ENCODE measurements around the gene TPTE2.
"Not testable (repeated sequence)": the region's sequence is repeated elsewhere in the genome, so short reads cannot be mapped to it uniquely, and the experiment has no call there.

TPTE2 gene

GRCh38 chr13:19586904-19587634 lies 25.7 kb upstream of the TPTE2 start:
- Mint-ChIP-seq H3K9me3 (peaks cover 16% of the 10 kb centered on the region in 2 donors), H3K4me3 (peak overlapping the region; percentile 85 to 86)
- peak; percentile 80 to 90 for DNase-seq

GRCh38 chr13:19581675-19582074 lies 20.3 kb upstream of the TPTE2 start:
- ATAC-seq, result peak; percentile 50
- peaks cover 9% of the 10 kb centered on the region for H3K4me1 Mint-ChIP-seq
- no peak overlapping the region for H3K4me3 Mint-ChIP-seq
- no peaks in the 10 kb centered on the region for H3K27me3 Mint-ChIP-seq
- DNase-seq, result no peak
- no peak overlapping the region for H3K27ac Mint-ChIP-seq
- peaks cover 16 to 22% of the 10 kb centered on the region in 2 donors for H3K9me3 Mint-ChIP-seq

More at GRCh38 chr13:19586904-19587634, 25.7 kb upstream of the TPTE2 start:
- peaks cover 24% of the 10 kb centered on the region for H3K4me1 Mint-ChIP-seq
- peak; percentile 93 for ATAC-seq
- peak overlapping the region; percentile 75 to 93 for H3K27ac Mint-ChIP-seq
- H3K27me3 Mint-ChIP-seq, result no peaks in the 10 kb centered on the region

- ATAC-seq (no peak), DNase-seq (no peak)
- Mint-ChIP-seq H3K27me3 (no peaks in the 10 kb centered on the region), H3K4me1 (no peaks in the 10 kb centered on the region), H3K27ac (no peak overlapping the region), H3K9me3 (peaks cover 0 to 3% of the 10 kb centered on the region in 2 donors), H3K4me3 (no peak overlapping the region)
These were observed 13.9 kb upstream of the TPTE2 start for GRCh38 chr13:19575230-19575629.

- H3K27me3 Mint-ChIP-seq, result no peaks in the 10 kb centered on the region
- no peak overlapping the region for H3K4me3 Mint-ChIP-seq
- DNase-seq (no peak), ATAC-seq (no peak)
- no peaks in the 10 kb centered on the region for H3K9me3 Mint-ChIP-seq
- no peaks in the 10 kb centered on the region for H3K4me1 Mint-ChIP-seq
- no peak overlapping the region for H3K27ac Mint-ChIP-seq
These were observed 11.9 kb upstream of the TPTE2 start for GRCh38 chr13:19573120-19573716.

- Mint-ChIP-seq H3K27me3 (no peaks in the 10 kb centered on the region), H3K4me1 (peaks cover 6% of the 10 kb centered on the region), H3K4me3 (no peak overlapping the region), H3K9me3 (no peaks in the 10 kb centered on the region), H3K27ac (no peak overlapping the region)
- ATAC-seq (no peak), DNase-seq (no peak)
These were observed 10.9 kb upstream of the TPTE2 start for GRCh38 chr13:19572280-19572679.

- ATAC-seq, result no peak
These were observed 6.6 kb upstream of the TPTE2 start for GRCh38 chr13:19567820-19568534.

GRCh38 chr13:19561585-19561984 lies 253 bp upstream of the TPTE2 start:
- H3K4me3 Mint-ChIP-seq, result no peak overlapping the region
- no peaks in the 10 kb centered on the region for H3K9me3 Mint-ChIP-seq
- no peaks in the 10 kb centered on the region for H3K4me1 Mint-ChIP-seq
- no peak for DNase-seq
- no peak overlapping the region for H3K27ac Mint-ChIP-seq
- no peaks in the 10 kb centered on the region for H3K27me3 Mint-ChIP-seq
- no peak for ATAC-seq

More at GRCh38 chr13:19567820-19568534, 6.6 kb upstream of the TPTE2 start:
- Mint-ChIP-seq H3K4me3 (no peak overlapping the region), H3K9me3 (no peaks in the 10 kb centered on the region), H3K27me3 (no peaks in the 10 kb centered on the region), H3K4me1 (peaks cover 6% of the 10 kb centered on the region), H3K27ac (peak overlapping the region in 1 of 2 donors; percentile 38)
- DNase-seq, result no peak

GRCh38 chr13:19560672-19561071 lies 660 bp downstream of the TPTE2 start:
- not testable (repeated sequence) for H3K27me3 Mint-ChIP-seq, H3K27ac Mint-ChIP-seq, H3K9me3 Mint-ChIP-seq, H3K4me1 Mint-ChIP-seq, H3K4me3 Mint-ChIP-seq, DNase-seq
- peak; percentile 8 for ATAC-seq

- not testable (repeated sequence) for H3K4me1 Mint-ChIP-seq, H3K4me3 Mint-ChIP-seq, ATAC-seq, DNase-seq, H3K27ac Mint-ChIP-seq, H3K9me3 Mint-ChIP-seq, H3K27me3 Mint-ChIP-seq
These were observed 1.6 kb downstream of the TPTE2 start for GRCh38 chr13:19559739-19560138.

- H3K27ac Mint-ChIP-seq, H3K27me3 Mint-ChIP-seq, H3K4me3 Mint-ChIP-seq, DNase-seq, H3K9me3 Mint-ChIP-seq, H3K4me1 Mint-ChIP-seq, ATAC-seq: not testable (repeated sequence)
These were observed 4.0 kb downstream of the TPTE2 start for GRCh38 chr13:19557287-19557686.

- not testable (repeated sequence) for DNase-seq, ATAC-seq, H3K27me3 Mint-ChIP-seq, H3K4me1 Mint-ChIP-seq, H3K4me3 Mint-ChIP-seq, H3K9me3 Mint-ChIP-seq, H3K27ac Mint-ChIP-seq
These were observed 12.1 kb downstream of the TPTE2 start for GRCh38 chr13:19549245-19549644.

GRCh38 chr13:19525634-19526033 lies 35.7 kb downstream of the TPTE2 start:
- not testable (repeated sequence) for H3K9me3 Mint-ChIP-seq, H3K4me1 Mint-ChIP-seq, H3K27ac Mint-ChIP-seq, ATAC-seq, H3K4me3 Mint-ChIP-seq, H3K27me3 Mint-ChIP-seq, DNase-seq

GRCh38 chr13:19519049-19519448 lies 42.3 kb downstream of the TPTE2 start:
- Mint-ChIP-seq H3K4me1 (peaks cover 6% of the 10 kb centered on the region), H3K27ac (peak overlapping the region in 1 of 2 donors; percentile 80), H3K9me3 (no peaks in the 10 kb centered on the region), H3K4me3 (peak overlapping the region in 1 of 2 donors; percentile 26), H3K27me3 (no peaks in the 10 kb centered on the region)
- DNase-seq (no peak), ATAC-seq (no peak)

- H3K27ac Mint-ChIP-seq, ATAC-seq, H3K4me3 Mint-ChIP-seq, H3K27me3 Mint-ChIP-seq, H3K4me1 Mint-ChIP-seq, H3K9me3 Mint-ChIP-seq, DNase-seq: not testable (repeated sequence)
These were observed 53.7 kb downstream of the TPTE2 start for GRCh38 chr13:19507623-19508022.

- H3K27ac Mint-ChIP-seq, ATAC-seq, H3K4me1 Mint-ChIP-seq, H3K4me3 Mint-ChIP-seq, H3K27me3 Mint-ChIP-seq, DNase-seq: not testable (repeated sequence)
- peaks cover 22 to 23% of the 10 kb centered on the region in 2 donors for H3K9me3 Mint-ChIP-seq
These were observed 101.2 kb downstream of the TPTE2 start for GRCh38 chr13:19460126-19460525.

All from stimulated activated naive CD8-positive, alpha-beta T cell treated with anti-CD3 and anti-CD28 coated beads, Interleukin-15, amount 100 ng/mL, for 72 hours (primary cell).